Gastrocnemius medialis (tissue), 4 donors: Measurements from ENCODE around the gene CHAF1A.

ENCODE experiments used
- POLR2A ChIP-seq, 2 donors: fragments of 450-650 bp; IDR thresholded peaks; one replicate each; pipeline ENCODE4 v1.6.1; 2017; ENCODE audit warnings: antibody characterized with exemption in 2 of 2, mild to moderate bottlenecking in 2 of 2, moderate library complexity in 2 of 2
- TF ChIP-seq, protein P1 (sequence below), 5 experiments: fragments of 450-650 bp in 3 of 5; fragments of 200-600 bp in 2 of 5; sonication (generic) in 2 of 5; IDR thresholded peaks in 4 of 5; conservative IDR thresholded peaks in 1 of 5; 1 replicate in 4 of 5; 2 replicates in 1 of 5; pipeline ENCODE4 v1.5.1; 2016 to 2019; ENCODE audit warnings: antibody characterized with exemption in 5 of 5, mild to moderate bottlenecking in 3 of 5, moderate library complexity in 3 of 5

- no peak for TF ChIP-seq POLR2A (IDR thresholded peaks at IDR 0.05)
- TF ChIP-seq, protein P1, sequence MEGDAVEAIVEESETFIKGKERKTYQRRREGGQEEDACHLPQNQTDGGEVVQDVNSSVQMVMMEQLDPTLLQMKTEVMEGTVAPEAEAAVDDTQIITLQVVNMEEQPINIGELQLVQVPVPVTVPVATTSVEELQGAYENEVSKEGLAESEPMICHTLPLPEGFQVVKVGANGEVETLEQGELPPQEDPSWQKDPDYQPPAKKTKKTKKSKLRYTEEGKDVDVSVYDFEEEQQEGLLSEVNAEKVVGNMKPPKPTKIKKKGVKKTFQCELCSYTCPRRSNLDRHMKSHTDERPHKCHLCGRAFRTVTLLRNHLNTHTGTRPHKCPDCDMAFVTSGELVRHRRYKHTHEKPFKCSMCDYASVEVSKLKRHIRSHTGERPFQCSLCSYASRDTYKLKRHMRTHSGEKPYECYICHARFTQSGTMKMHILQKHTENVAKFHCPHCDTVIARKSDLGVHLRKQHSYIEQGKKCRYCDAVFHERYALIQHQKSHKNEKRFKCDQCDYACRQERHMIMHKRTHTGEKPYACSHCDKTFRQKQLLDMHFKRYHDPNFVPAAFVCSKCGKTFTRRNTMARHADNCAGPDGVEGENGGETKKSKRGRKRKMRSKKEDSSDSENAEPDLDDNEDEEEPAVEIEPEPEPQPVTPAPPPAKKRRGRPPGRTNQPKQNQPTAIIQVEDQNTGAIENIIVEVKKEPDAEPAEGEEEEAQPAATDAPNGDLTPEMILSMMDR (IDR thresholded peaks at IDR 0.05 in 4 of 5, conservative IDR thresholded peaks at IDR 0.05 in 1 of 5), result no peak
Measured at GRCh38 chr19:4429256-4429655, 26.8 kb downstream of the CHAF1A start.
